H9 (cell line): ENCODE measurements around the gene RAB25. TPM values are rescaled to one million over a fixed set of nuclear protein-coding genes. Genes with fewer than 3 reads are reported as not detected.

Experiments used
- DNase-seq: peaks from one replicate; pipeline ENCODE4 v3.0.0-alpha.2; 2017
- H2AFZ ChIP-seq: one replicate; pipeline ENCODE4 v1.6.1; 2013; ENCODE audit warnings: mild to moderate bottlenecking, low read length, control low read depth, moderate library complexity
- H2AK5ac ChIP-seq: 2 replicates; pipeline ENCODE4 v1.6.1; 2013; ENCODE audit warnings: low read length, control low read depth, mixed read lengths; ENCODE audit not compliant: insufficient read length
- H2BK120ac ChIP-seq: one replicate; pipeline ENCODE4 v1.6.1; 2013; ENCODE audit warnings: low read depth, mild to moderate bottlenecking, low read length, control low read depth, inconsistent platforms; ENCODE audit not compliant: poor library complexity, severe bottlenecking
- H2BK12ac ChIP-seq: 2 replicates; pipeline ENCODE4 v1.6.1; 2013; ENCODE audit warnings: low read length, control low read depth, mixed read lengths, low read depth; ENCODE audit not compliant: insufficient read length
- H2BK15ac ChIP-seq: 2 replicates; pipeline ENCODE4 v1.6.1; 2013; ENCODE audit warnings: low read depth, low read length, control low read depth
- H2BK20ac ChIP-seq: one replicate; pipeline ENCODE4 v1.6.1; 2013; ENCODE audit warnings: low read depth, mild to moderate bottlenecking, low read length, control low read depth, inconsistent platforms; ENCODE audit not compliant: poor library complexity, severe bottlenecking
- H2BK5ac ChIP-seq: 2 replicates; pipeline ENCODE4 v1.6.1; 2013; ENCODE audit warnings: low read length, control low read depth, mixed read lengths; ENCODE audit not compliant: insufficient read length
- H3K14ac ChIP-seq: 2 replicates; pipeline ENCODE4 v1.6.1; 2013; ENCODE audit warnings: low read length, control low read depth; ENCODE audit not compliant: insufficient read depth
- H3K18ac ChIP-seq: 2 replicates; pipeline ENCODE4 v1.6.1; 2013; ENCODE audit warnings: low read depth, mild to moderate bottlenecking, mixed read lengths, low read length, control low read depth; ENCODE audit not compliant: insufficient read length
- H3K23ac ChIP-seq: 2 replicates; pipeline ENCODE4 v1.6.1; 2013; ENCODE audit warnings: low read length, control low read depth, mixed read lengths, low read depth; ENCODE audit not compliant: insufficient read length
- H3K23me2 ChIP-seq: 2 replicates; pipeline ENCODE4 v1.6.1; 2013; ENCODE audit warnings: low read depth, mild to moderate bottlenecking, mixed read lengths, low read length, control low read depth; ENCODE audit not compliant: insufficient read length, poor library complexity, severe bottlenecking
- H3K27ac ChIP-seq: 2 replicates; pipeline ENCODE4 v1.5.1; 2013; ENCODE audit warnings: low read length, control low read depth, mixed read lengths, low read depth; ENCODE audit not compliant: insufficient read length
- H3K27me3 ChIP-seq: 2 replicates; pipeline ENCODE4 v1.6.1; 2013; ENCODE audit warnings: low read length, control low read depth, inconsistent platforms; ENCODE audit not compliant: insufficient read depth
- H3K4ac ChIP-seq: 2 replicates; pipeline ENCODE4 v1.6.1; 2013; ENCODE audit warnings: low read depth, mild to moderate bottlenecking, control low read depth, inconsistent platforms, low read length, moderate library complexity
- H3K4me1 ChIP-seq: 2 replicates; pipeline ENCODE4 v1.6.1; 2013; ENCODE audit warnings: low read length, control low read depth, inconsistent platforms; ENCODE audit not compliant: insufficient read depth
- H3K4me2 ChIP-seq: 2 replicates; pipeline ENCODE4 v1.6.1; 2013; ENCODE audit warnings: low read length, control low read depth, mixed read lengths; ENCODE audit not compliant: insufficient read length, insufficient read depth
- H3K56ac ChIP-seq: 2 replicates; pipeline ENCODE4 v1.6.1; 2013; ENCODE audit warnings: low read depth, mild to moderate bottlenecking, mixed read lengths, low read length, control low read depth; ENCODE audit not compliant: insufficient read length
- H3K79me1 ChIP-seq: 2 replicates; pipeline ENCODE4 v1.6.1; 2013; ENCODE audit warnings: low read depth, mild to moderate bottlenecking, moderate library complexity, low read length, control low read depth, inconsistent platforms; ENCODE audit not compliant: insufficient read depth, poor library complexity, severe bottlenecking
- H3K79me2 ChIP-seq: 2 replicates; pipeline ENCODE4 v1.6.1; 2013; ENCODE audit warnings: low read length, control low read depth, inconsistent platforms; ENCODE audit not compliant: insufficient read depth
- H3K9ac ChIP-seq: 2 replicates; pipeline ENCODE4 v1.6.1; 2013; ENCODE audit warnings: low read length, control low read depth, mixed read lengths; ENCODE audit not compliant: insufficient read length; ENCODE audit errors: extremely low read depth
- H3K9me3 ChIP-seq: one replicate; pipeline ENCODE4 v1.6.1; 2013; ENCODE audit warnings: low read depth, low read length, inconsistent platforms; ENCODE audit not compliant: control insufficient read depth
- H3T11ph ChIP-seq: one replicate; pipeline ENCODE4 v1.6.1; 2013; ENCODE audit warnings: mild to moderate bottlenecking, low read length, control low read depth, inconsistent platforms
- H4K20me1 ChIP-seq: one replicate; pipeline ENCODE4 v1.6.1; 2013; ENCODE audit not compliant: control insufficient read depth, insufficient read length, insufficient read depth
- H4K5ac ChIP-seq: 2 replicates; pipeline ENCODE4 v1.6.1; 2013; ENCODE audit warnings: low read depth, mild to moderate bottlenecking, mixed read lengths, low read length, control low read depth; ENCODE audit not compliant: insufficient read length
- H4K8ac ChIP-seq: replicated peaks from 2 replicates; pipeline ENCODE4 v1.6.1; 2013; ENCODE audit warnings: low read length, control low read depth, mixed read lengths, low read depth; ENCODE audit not compliant: insufficient read length
- H4K91ac ChIP-seq: 2 replicates; pipeline ENCODE4 v1.6.1; 2013; ENCODE audit warnings: low read depth, mild to moderate bottlenecking, moderate library complexity, mixed read lengths, low read length, control low read depth; ENCODE audit not compliant: insufficient read length
- H3K27ac Mint-ChIP-seq, 3 experiments: 2 replicates in 2 of 3; 3 replicates in 1 of 3; pipeline ENCODE4 v1.8.0; 2020 to 2021; ENCODE audit warnings: mixed read lengths in 3 of 3, mild to moderate bottlenecking in 1 of 3, moderate library complexity in 1 of 3
- H3K27me3 Mint-ChIP-seq: 2 replicates; pipeline ENCODE4 v1.8.0; 2021; ENCODE audit warnings: low read depth, mild to moderate bottlenecking, moderate library complexity, mixed read lengths
- H3K36me3 Mint-ChIP-seq, 3 experiments: 2 replicates in 2 of 3; 3 replicates in 1 of 3; pipeline ENCODE4 v1.8.0; 2020 to 2021; ENCODE audit warnings: low read depth in 3 of 3, mixed read lengths in 3 of 3; ENCODE audit not compliant: insufficient read depth in 1 of 3
- H3K4me1 Mint-ChIP-seq, 2 experiments: 2 replicates each; pipeline ENCODE4 v1.8.0; 2020; ENCODE audit warnings: mixed read lengths in 2 of 2
- H3K4me3 Mint-ChIP-seq, 2 experiments: 2 replicates in 1 of 2; 3 replicates in 1 of 2; pipeline ENCODE4 v1.8.0; 2020 to 2021; ENCODE audit warnings: mild to moderate bottlenecking in 2 of 2, mixed read lengths in 2 of 2, moderate library complexity in 1 of 2
- H3K9me3 Mint-ChIP-seq, 2 experiments: 2 replicates in 1 of 2; 3 replicates in 1 of 2; pipeline ENCODE4 v1.8.0; 2020; ENCODE audit warnings: mild to moderate bottlenecking in 2 of 2, mixed read lengths in 2 of 2, moderate library complexity in 1 of 2
- WGBS: extraction: QIAGEN DNeasy Blood & Tissue Kit; methylation state at CpG from one replicate; pipeline ENCODE4 v1.1.7; 2013; ENCODE audit warnings: missing lambda C conversion rate, low lambda C conversion rate, mixed read lengths; ENCODE audit not compliant: insufficient read length; ENCODE audit errors: extremely low coverage; 5-methylcytosine and 5-hydroxymethylcytosine counted together
- total RNA-seq: library from RNA; stranded (reverse); gene quantifications from 2 replicates; pipeline ENCODE4 v1.2.1, GENCODE V29; 2021
- TF ChIP-seq, protein P1 (sequence below): fragments of 200-600 bp; sonication (generic); conservative IDR thresholded peaks from 3 replicates; pipeline ENCODE4 v1.8.0; 2021; ENCODE audit warnings: antibody characterized with exemption, mild to moderate bottlenecking

RAB25 gene
- total RNA-seq, 1 experiment from 2014 or later, result 43.1 TPM

DNA sequence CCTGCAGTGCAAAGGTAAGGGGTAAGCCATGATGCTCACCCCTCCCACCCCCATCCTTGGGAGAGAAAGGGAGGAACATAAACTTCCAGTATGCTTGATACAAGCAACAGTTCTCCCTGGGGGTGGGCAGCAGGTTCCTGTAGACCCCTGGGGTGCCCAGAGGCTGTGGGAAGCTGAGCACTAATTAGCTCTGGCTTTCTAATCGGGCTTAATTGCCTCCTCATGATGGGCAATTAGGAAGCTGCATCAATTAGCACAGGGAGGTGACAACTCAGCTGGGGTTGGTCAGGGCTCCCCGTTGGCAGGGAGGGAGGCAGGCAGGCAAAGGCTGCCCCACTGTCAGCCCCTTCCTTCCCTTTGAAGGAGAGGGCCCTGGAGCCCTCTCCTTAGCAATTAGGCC lies 37.8 kb downstream of the RAB25 start:
- H3K36me3 Mint-ChIP-seq, result peaks cover 7 to 18% (median 13%) of the 10 kb centered on the region in 3 experiments
- no peak overlapping the region for H2BK12ac ChIP-seq
- H3K4me2 ChIP-seq, result no peak overlapping the region
- no peak overlapping the region for H3K4ac ChIP-seq
- H3K23me2 ChIP-seq, result no peaks in the 10 kb centered on the region
- no peak overlapping the region for H2AFZ ChIP-seq
- H4K8ac ChIP-seq, result no peak overlapping the region
- DNase-seq, result no peak
- H2BK20ac ChIP-seq, result no peak overlapping the region
- no peak overlapping the region for H2BK5ac ChIP-seq
- no peaks in the 10 kb centered on the region for H3K79me1 ChIP-seq
- no peak overlapping the region for H2AK5ac ChIP-seq
- no CpG with 5 or more reads among the region's 2 CpGs for WGBS
- no peaks in the 10 kb centered on the region; a peak in 1 of 5 replicates for H3K9me3 Mint-ChIP-seq
- no peaks in the 10 kb centered on the region for H3K9me3 ChIP-seq
- H3K56ac ChIP-seq, result no peak overlapping the region
- no peak overlapping the region for H3K14ac ChIP-seq
- H3K27ac ChIP-seq, result no peak overlapping the region
- no peak overlapping the region for H3K9ac ChIP-seq
- 0 out of 7 replicates have a peak overlapping the region, but pooled peaks of 1 of the 3 experiments have one; percentile 37 for H3K27ac Mint-ChIP-seq
- peaks cover 37 to 42% of the 10 kb centered on the region in 2 experiments for H3K4me1 Mint-ChIP-seq
- H3K4me3 Mint-ChIP-seq, result no peak overlapping the region
- H3K18ac ChIP-seq, result no peak overlapping the region
- H3T11ph ChIP-seq, result no peak overlapping the region
- no peaks in the 10 kb centered on the region for H3K27me3 Mint-ChIP-seq
- H2BK15ac ChIP-seq, result no peak overlapping the region
- H4K20me1 ChIP-seq, result peaks cover 2% of the 10 kb centered on the region
- H3K23ac ChIP-seq, result no peak overlapping the region
- TF ChIP-seq, protein P1, sequence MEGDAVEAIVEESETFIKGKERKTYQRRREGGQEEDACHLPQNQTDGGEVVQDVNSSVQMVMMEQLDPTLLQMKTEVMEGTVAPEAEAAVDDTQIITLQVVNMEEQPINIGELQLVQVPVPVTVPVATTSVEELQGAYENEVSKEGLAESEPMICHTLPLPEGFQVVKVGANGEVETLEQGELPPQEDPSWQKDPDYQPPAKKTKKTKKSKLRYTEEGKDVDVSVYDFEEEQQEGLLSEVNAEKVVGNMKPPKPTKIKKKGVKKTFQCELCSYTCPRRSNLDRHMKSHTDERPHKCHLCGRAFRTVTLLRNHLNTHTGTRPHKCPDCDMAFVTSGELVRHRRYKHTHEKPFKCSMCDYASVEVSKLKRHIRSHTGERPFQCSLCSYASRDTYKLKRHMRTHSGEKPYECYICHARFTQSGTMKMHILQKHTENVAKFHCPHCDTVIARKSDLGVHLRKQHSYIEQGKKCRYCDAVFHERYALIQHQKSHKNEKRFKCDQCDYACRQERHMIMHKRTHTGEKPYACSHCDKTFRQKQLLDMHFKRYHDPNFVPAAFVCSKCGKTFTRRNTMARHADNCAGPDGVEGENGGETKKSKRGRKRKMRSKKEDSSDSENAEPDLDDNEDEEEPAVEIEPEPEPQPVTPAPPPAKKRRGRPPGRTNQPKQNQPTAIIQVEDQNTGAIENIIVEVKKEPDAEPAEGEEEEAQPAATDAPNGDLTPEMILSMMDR, result no peak
- H4K91ac ChIP-seq, result no peak overlapping the region
- 0 out of 2 replicates have a peak, but pooled peaks cover 2% of the 10 kb centered on the region for H3K4me1 ChIP-seq
- no peak overlapping the region for H4K5ac ChIP-seq
- no peaks in the 10 kb centered on the region for H3K27me3 ChIP-seq
- H2BK120ac ChIP-seq, result no peak overlapping the region
- no peaks in the 10 kb centered on the region for H3K79me2 ChIP-seq
